HEK293T (cell line): Measurements from ENCODE around the gene RPS6KA1.
A peak's percentile ranks its signal among the peaks of the same experiment; 100 is the strongest.

Source experiments
- CTCF ChIA-PET: fragments of 350-600 bp; formaldehyde crosslinking; extraction: SDS; loops from one replicate; lab custom pipeline; 2021; ENCODE audit warnings: antibody characterized with exemption, inconsistent platforms; lab: Yijun Ruan, JAX
- POLR2A ChIA-PET: fragments of 350-600 bp; formaldehyde crosslinking; extraction: SDS; loops from one replicate; lab custom pipeline; 2020; ENCODE audit warnings: antibody characterized with exemption, inconsistent platforms; lab: Yijun Ruan, JAX
- DNase-seq: peaks from one replicate; pipeline ENCODE4 v3.0.0; 2012; ENCODE audit warnings: mixed read lengths; ENCODE audit errors: extremely low spot score
- ARNT ChIP-seq: fragments of 450-650 bp; IDR thresholded peaks from 2 replicates; pipeline ENCODE4 v1.6.1; 2017; ENCODE audit warnings: mild to moderate bottlenecking
- BHLHE40 ChIP-seq: fragments of 450-650 bp; IDR thresholded peaks from 2 replicates; pipeline ENCODE4 v1.6.1; 2016; ENCODE audit warnings: mild to moderate bottlenecking, moderate library complexity, borderline replicate concordance
- CTBP1 ChIP-seq: fragments of 450-650 bp; IDR thresholded peaks from 2 replicates; pipeline ENCODE4 v1.6.1; 2016; ENCODE audit warnings: borderline replicate concordance
- ELF4 ChIP-seq: fragments of 450-650 bp; IDR thresholded peaks from 2 replicates; pipeline ENCODE4 v1.6.1; 2017; ENCODE audit warnings: antibody characterized with exemption
- FOXA1 ChIP-seq: fragments of 450-650 bp; IDR thresholded peaks from 2 replicates; pipeline ENCODE4 v1.6.1; 2016; ENCODE audit warnings: mild to moderate bottlenecking
- FOXK2 ChIP-seq: fragments of 450-650 bp; IDR thresholded peaks from 2 replicates; pipeline ENCODE4 v1.6.1; 2016; ENCODE audit warnings: mild to moderate bottlenecking
- FOXM1 ChIP-seq: fragments of 450-650 bp; IDR thresholded peaks from 2 replicates; pipeline ENCODE4 v1.6.1; 2017; ENCODE audit warnings: mild to moderate bottlenecking, borderline replicate concordance
- HDGF ChIP-seq: fragments of 450-650 bp; IDR thresholded peaks from 2 replicates; pipeline ENCODE4 v1.6.1; 2017; ENCODE audit warnings: antibody characterized with exemption, borderline replicate concordance
- L3MBTL2 ChIP-seq: fragments of 450-650 bp; conservative IDR thresholded peaks from 2 replicates; pipeline ENCODE4 v1.6.1; 2016; ENCODE audit warnings: mild to moderate bottlenecking
- LEF1 ChIP-seq: fragments of 450-650 bp; IDR thresholded peaks from 2 replicates; pipeline ENCODE4 v1.6.1; 2017; ENCODE audit warnings: mild to moderate bottlenecking, borderline replicate concordance
- NFRKB ChIP-seq: fragments of 450-650 bp; IDR thresholded peaks from 2 replicates; pipeline ENCODE4 v1.6.1; 2016; ENCODE audit warnings: mild to moderate bottlenecking, moderate library complexity
- PKNOX1 ChIP-seq: fragments of 450-650 bp; IDR thresholded peaks from 2 replicates; pipeline ENCODE4 v1.6.1; 2016
- SP1 ChIP-seq: fragments of 450-650 bp; IDR thresholded peaks from 2 replicates; pipeline ENCODE4 v1.6.1; 2017
- SUZ12 ChIP-seq: fragments of 450-650 bp; IDR thresholded peaks from 2 replicates; pipeline ENCODE4 v1.6.1; 2016; ENCODE audit warnings: mild to moderate bottlenecking
- TARDBP ChIP-seq: fragments of 450-650 bp; IDR thresholded peaks from 2 replicates; pipeline ENCODE4 v1.6.1; 2016
- ZNF384 ChIP-seq: fragments of 450-650 bp; IDR thresholded peaks from 2 replicates; pipeline ENCODE4 v1.6.1; 2016

RPS6KA1 gene

GRCh38 chr1:26529655-26530409 is at the start of gene RPS6KA1:
Gene RPS6KA1 (plus strand): TSS chr1:26529761. CDS start chr1:26529921, 160 bp downstream.
- POLR2A ChIA-PET = interaction anchor here (0.6 to 4.8 kb wide), 3 partner anchors 11 to 28 kb away, joined by 3 to 55 read pairs (median 3); no protein-coding TSS in a partner anchor
- CTCF ChIA-PET = interaction anchor here (1.1 to 3.0 kb wide), 3 partner anchors 9 to 29 kb away, joined by 3 to 8 read pairs (median 6); no protein-coding TSS in a partner anchor
- peak; percentile 92 for DNase-seq
- TF ChIP-seq PKNOX1 (no peak), TARDBP (no peak), FOXM1 (0 out of 2 replicates have a peak, but pooled peaks have one; percentile 8), ZNF384 (no peak)

- TF ChIP-seq PKNOX1 (no peak), BHLHE40 (no peak), ZNF384 (no peak), LEF1 (no peak), L3MBTL2 (no peak), HDGF (no peak), FOXK2 (no peak), SP1 (no peak), TARDBP (no peak), ELF4 (no peak), NFRKB (no peak), FOXM1 (no peak), ARNT (no peak), FOXA1 (no peak), CTBP1 (no peak)
Observed at GRCh38 chr1:26482921-26483320, 46.6 kb upstream of the RPS6KA1 start.

GRCh38 chr1:26483980-26484379 is 45.6 kb upstream of the RPS6KA1 start:
- POLR2A ChIA-PET = interaction anchor here (3.5 kb wide), 1 partner anchor 17 kb away, joined by 21 read pairs; no protein-coding TSS in a partner anchor
- no peak for DNase-seq
- TF ChIP-seq NFRKB (no peak), BHLHE40 (no peak), LEF1 (no peak), ZNF384 (no peak), SUZ12 (no peak), FOXM1 (no peak), ELF4 (no peak), FOXA1 (no peak), SP1 (no peak), ARNT (no peak), L3MBTL2 (no peak), TARDBP (no peak), PKNOX1 (no peak), FOXK2 (no peak)
- CTCF ChIA-PET = no interaction called here

More at GRCh38 chr1:26482921-26483320, 46.6 kb upstream of the RPS6KA1 start:
- ChIA-PET CTCF (no interaction called here), POLR2A (interaction anchor here (3.5 kb wide), 1 partner anchor 18 kb away, joined by 21 read pairs; no protein-coding TSS in a partner anchor)
- no peak for DNase-seq

- CTCF ChIA-PET = interaction anchor here (0.7 to 1.9 kb wide), 2 partner anchors 10 to 300 kb away, joined by 3 to 4 read pairs; partner anchors contain the start of gene CATSPER4
- no peak for TF ChIP-seq BHLHE40
- no peak for TF ChIP-seq ARNT
- TF ChIP-seq L3MBTL2 = no peak
- no peak for TF ChIP-seq SP1
- TF ChIP-seq PKNOX1 = no peak
- no peak for TF ChIP-seq LEF1
- no peak for TF ChIP-seq SUZ12
- TF ChIP-seq FOXK2 = no peak
- POLR2A ChIA-PET = interaction anchor here (1.1 to 4.7 kb wide), 2 partner anchors 10 to 20 kb away, joined by 4 to 31 read pairs; no protein-coding TSS in a partner anchor
- DNase-seq = no peak
Observed at GRCh38 chr1:26490155-26490554, 39.4 kb upstream of the RPS6KA1 start.

GRCh38 chr1:26493267-26493666 is 36.3 kb upstream of the RPS6KA1 start:
- POLR2A ChIA-PET = no interaction called here
- CTCF ChIA-PET = no interaction called here
- TF ChIP-seq CTBP1 (no peak), FOXK2 (no peak), SP1 (no peak), TARDBP (no peak), L3MBTL2 (no peak), ARNT (no peak), HDGF (no peak), FOXM1 (no peak), ZNF384 (no peak)
- no peak for DNase-seq

- TF ChIP-seq FOXM1 = no peak
- TF ChIP-seq BHLHE40 = no peak
- TF ChIP-seq SUZ12 = no peak
- TF ChIP-seq L3MBTL2 = no peak
- TF ChIP-seq CTBP1 = no peak
- TF ChIP-seq FOXK2 = no peak
- TF ChIP-seq ELF4 = no peak
- no peak for TF ChIP-seq ARNT
- TF ChIP-seq PKNOX1 = no peak
- TF ChIP-seq HDGF = no peak
- TF ChIP-seq TARDBP = no peak
- no peak for TF ChIP-seq LEF1
- TF ChIP-seq SP1 = no peak
- TF ChIP-seq FOXA1 = no peak
- no peak for TF ChIP-seq NFRKB
- ChIA-PET CTCF (no interaction called here), POLR2A (no interaction called here)
- DNase-seq = no peak
Observed at GRCh38 chr1:26493938-26494337, 35.6 kb upstream of the RPS6KA1 start.
